Uterus (tissue), 4 donors: ENCODE measurements around the gene SLC16A1. TPM values are rescaled to one million over a fixed set of nuclear protein-coding genes. Genes with fewer than 3 reads are reported as not detected.

Experiments
- DNase-seq, 2 donors: peaks; one replicate each; pipeline ENCODE4 v3.0.0-alpha.2; 2019 to 2020
- H3K27ac ChIP-seq, 2 donors: fragments of 200-600 bp; sonication (generic); 1 replicate in 1 of 2; 2 replicates in 1 of 2; pipeline ENCODE4 v1.5.1; 2016 to 2018
- H3K27me3 ChIP-seq, 2 donors: fragments of 200-600 bp; sonication (generic); one replicate each; pipeline ENCODE4 v1.5.1; 2018 to 2019; ENCODE audit warnings: control low read depth in 1 of 2
- H3K36me3 ChIP-seq, 2 donors: fragments of 200-600 bp; sonication (generic); one replicate each; pipeline ENCODE4 v1.5.1; 2019; ENCODE audit warnings: control low read depth in 1 of 2
- H3K4me1 ChIP-seq, 2 donors: fragments of 200-600 bp; sonication (generic); one replicate each; pipeline ENCODE4 v1.5.1; 2018 to 2019; ENCODE audit warnings: control low read depth in 1 of 2
- H3K4me3 ChIP-seq, 2 donors: fragments of 200-600 bp; sonication (generic); 1 replicate in 1 of 2; 2 replicates in 1 of 2; pipeline ENCODE4 v1.5.1; 2018 to 2019; ENCODE audit warnings: mild to moderate bottlenecking in 1 of 2
- H3K9me3 ChIP-seq, 2 donors: fragments of 200-600 bp; sonication (generic); one replicate each; pipeline ENCODE4 v1.5.1; 2019; ENCODE audit warnings: control low read depth in 1 of 2
- POLR2A ChIP-seq, 2 donors: fragments of 450-650 bp; IDR thresholded peaks; one replicate each; pipeline ENCODE4 v1.6.1; 2016; ENCODE audit warnings: antibody characterized with exemption in 2 of 2, mild to moderate bottlenecking in 1 of 2, moderate library complexity in 1 of 2
- intact Hi-C: fragments of 100-400 bp; cut with DNase I; formaldehyde crosslinking; loops from one replicate; pipeline ENCODE4 v1.15.1; 2023; ENCODE audit warnings: low total_unique reads
- total RNA-seq, 4 donors: library from RNA; depleted of rRNA in 3 of 4; stranded (reverse); fragments of >200 nt in 3 of 4; gene quantifications; one replicate each; pipeline versions ENCODE4 v1.1.0 to v1.2.4, GENCODE V29; 2014 to 2023
- TF ChIP-seq, protein P1 (sequence below), 4 experiments: fragments of 200-600 bp in 2 of 4; fragments of 450-650 bp in 2 of 4; sonication (generic) in 2 of 4; IDR thresholded peaks; one replicate each; pipeline ENCODE4 v1.5.1; 2016 to 2019; ENCODE audit warnings: antibody characterized with exemption in 4 of 4, mild to moderate bottlenecking in 2 of 4, moderate library complexity in 1 of 4
- donor health status: DM: yes; HTN: yes; CAD: no.

SLC16A1 gene
- total RNA-seq, 4 donors from 2014 or later = 12.6 to 76.3 (median 39.5) TPM

GRCh38 chr1:112935461-112936111 lies 20.4 kb downstream of the SLC16A1 start:
- Histone ChIP-seq H3K36me3 (no peaks in the 10 kb centered on the region), H3K4me3 (no peak overlapping the region), H3K27me3 (no peaks in the 10 kb centered on the region), H3K27ac (peak overlapping the region in 1 of 2 donors; percentile 65), H3K4me1 (peaks cover 0 to 3% of the 10 kb centered on the region in 2 donors), H3K9me3 (no peaks in the 10 kb centered on the region)
- TF ChIP-seq, protein P1, sequence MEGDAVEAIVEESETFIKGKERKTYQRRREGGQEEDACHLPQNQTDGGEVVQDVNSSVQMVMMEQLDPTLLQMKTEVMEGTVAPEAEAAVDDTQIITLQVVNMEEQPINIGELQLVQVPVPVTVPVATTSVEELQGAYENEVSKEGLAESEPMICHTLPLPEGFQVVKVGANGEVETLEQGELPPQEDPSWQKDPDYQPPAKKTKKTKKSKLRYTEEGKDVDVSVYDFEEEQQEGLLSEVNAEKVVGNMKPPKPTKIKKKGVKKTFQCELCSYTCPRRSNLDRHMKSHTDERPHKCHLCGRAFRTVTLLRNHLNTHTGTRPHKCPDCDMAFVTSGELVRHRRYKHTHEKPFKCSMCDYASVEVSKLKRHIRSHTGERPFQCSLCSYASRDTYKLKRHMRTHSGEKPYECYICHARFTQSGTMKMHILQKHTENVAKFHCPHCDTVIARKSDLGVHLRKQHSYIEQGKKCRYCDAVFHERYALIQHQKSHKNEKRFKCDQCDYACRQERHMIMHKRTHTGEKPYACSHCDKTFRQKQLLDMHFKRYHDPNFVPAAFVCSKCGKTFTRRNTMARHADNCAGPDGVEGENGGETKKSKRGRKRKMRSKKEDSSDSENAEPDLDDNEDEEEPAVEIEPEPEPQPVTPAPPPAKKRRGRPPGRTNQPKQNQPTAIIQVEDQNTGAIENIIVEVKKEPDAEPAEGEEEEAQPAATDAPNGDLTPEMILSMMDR (IDR thresholded peaks at IDR 0.05) = no peak
- no peak for TF ChIP-seq POLR2A (IDR thresholded peaks at IDR 0.05)
- DNase-seq = no peak
- intact Hi-C loops = no loop called here

- H3K36me3 ChIP-seq = no peaks in the 10 kb centered on the region
- H3K27me3 ChIP-seq = no peaks in the 10 kb centered on the region
- H3K9me3 ChIP-seq = no peaks in the 10 kb centered on the region
- peak overlapping the region; percentile 11 to 22 for H3K27ac ChIP-seq
- peaks cover 0 to 3% of the 10 kb centered on the region in 2 donors for H3K4me1 ChIP-seq
- DNase-seq = no peak
- intact Hi-C loops = no loop called here
- no peak overlapping the region for H3K4me3 ChIP-seq
- TF ChIP-seq, protein P1 (IDR thresholded peaks at IDR 0.05) = no peak
- no peak for TF ChIP-seq POLR2A (IDR thresholded peaks at IDR 0.05)
These were observed 21.4 kb downstream of the SLC16A1 start for GRCh38 chr1:112934577-112934976.

GRCh38 chr1:112933820-112934571 lies 22.0 kb downstream of the SLC16A1 start:
- intact Hi-C loops = no loop called here
- no peaks in the 10 kb centered on the region for H3K27me3 ChIP-seq
- H3K27ac ChIP-seq = peak overlapping the region in 1 of 2 donors; percentile 22
- peaks cover 0 to 3% of the 10 kb centered on the region in 2 donors for H3K4me1 ChIP-seq
- no peaks in the 10 kb centered on the region for H3K9me3 ChIP-seq
- H3K4me3 ChIP-seq = no peak overlapping the region
- DNase-seq = no peak
- H3K36me3 ChIP-seq = no peaks in the 10 kb centered on the region
- TF ChIP-seq, protein P1 (IDR thresholded peaks at IDR 0.05) = no peak
- TF ChIP-seq POLR2A (IDR thresholded peaks at IDR 0.05) = no peak

GRCh38 chr1:112929979-112930378 lies 26.0 kb downstream of the SLC16A1 start:
- TF ChIP-seq, protein P1 (IDR thresholded peaks at IDR 0.05) = no peak
- TF ChIP-seq POLR2A (IDR thresholded peaks at IDR 0.05) = no peak
- Histone ChIP-seq H3K36me3 (no peaks in the 10 kb centered on the region), H3K27me3 (no peaks in the 10 kb centered on the region), H3K9me3 (no peaks in the 10 kb centered on the region), H3K27ac (no peak overlapping the region), H3K4me3 (no peak overlapping the region), H3K4me1 (peaks cover 0 to 3% of the 10 kb centered on the region in 2 donors)
- intact Hi-C loops = no loop called here
- no peak for DNase-seq

DNA sequence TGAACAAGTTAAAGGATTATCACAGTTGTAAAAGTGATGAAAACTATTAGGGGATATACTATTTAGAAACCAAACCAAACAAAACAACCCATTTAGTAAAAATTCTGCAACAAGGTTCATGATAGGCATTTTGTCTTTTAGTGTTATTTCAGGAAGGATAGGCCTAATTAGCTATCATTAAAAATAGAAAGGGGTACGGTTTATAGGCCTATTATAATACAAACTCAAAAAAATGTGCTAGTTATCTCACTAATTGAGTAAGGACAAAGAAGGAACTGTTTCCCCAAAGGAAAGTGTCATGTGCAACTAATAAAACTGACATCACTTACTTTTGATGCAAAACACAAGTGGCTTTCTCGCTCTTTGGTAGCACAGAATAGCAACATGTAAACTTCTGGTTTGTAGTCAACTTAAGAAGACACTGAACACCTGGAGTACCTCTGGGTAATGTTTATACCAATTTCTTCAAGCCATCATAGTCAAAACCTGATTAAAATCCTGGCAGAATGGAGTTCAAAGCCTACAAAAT lies 28.5 kb downstream of the SLC16A1 start:
- H3K27me3 ChIP-seq = no peaks in the 10 kb centered on the region
- no peaks in the 10 kb centered on the region for H3K4me1 ChIP-seq
- DNase-seq = no peak
- no peak overlapping the region for H3K4me3 ChIP-seq
- H3K9me3 ChIP-seq = no peaks in the 10 kb centered on the region
- no peaks in the 10 kb centered on the region for H3K36me3 ChIP-seq
- H3K27ac ChIP-seq = peak overlapping the region; percentile 27 to 70
- no peak for TF ChIP-seq POLR2A (IDR thresholded peaks at IDR 0.05)
- TF ChIP-seq, protein P1 (IDR thresholded peaks at IDR 0.05) = no peak
- intact Hi-C loops = no loop called here
